ENCODE data around the gene GJA8. TPM values are rescaled to one million over a fixed set of nuclear protein-coding genes. Genes with fewer than 3 reads are reported as not detected.
"Not testable (repeated sequence)": the region's sequence is repeated elsewhere in the genome, so short reads cannot be mapped to it uniquely, and the experiment has no call there.

The GJA8 gene
- total RNA-seq, 4 donors from 2014 or later: not detected

DNA sequence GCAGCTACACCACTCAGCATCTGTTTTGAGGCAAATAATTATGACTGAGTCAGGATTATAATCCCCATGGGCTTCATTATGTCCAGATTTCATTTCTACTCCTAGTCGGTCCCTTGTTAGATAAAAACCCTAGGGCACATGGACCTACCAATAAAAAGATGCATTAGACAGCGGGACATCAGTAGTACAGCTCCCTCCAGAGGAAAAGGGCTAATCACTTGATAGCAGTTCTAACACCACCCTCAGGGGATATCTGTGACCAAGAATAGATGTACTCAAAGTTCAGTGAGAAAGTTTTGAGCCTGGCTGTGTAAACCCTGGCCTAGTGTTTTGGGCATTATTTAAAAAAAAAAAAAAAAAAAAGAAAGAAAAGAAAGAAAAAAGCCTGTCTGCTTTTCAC lies 10.0 kb downstream of the GJA8 start:
- no peak for TF ChIP-seq CTCF (IDR thresholded peaks at IDR 0.05; ENCODE audit: low read depth)

GRCh38 chr1:147913362-147913942 lies 10.9 kb downstream of the GJA8 start:
- TF ChIP-seq CTCF (IDR thresholded peaks at IDR 0.05; ENCODE audit: low read depth): no peak

DNA sequence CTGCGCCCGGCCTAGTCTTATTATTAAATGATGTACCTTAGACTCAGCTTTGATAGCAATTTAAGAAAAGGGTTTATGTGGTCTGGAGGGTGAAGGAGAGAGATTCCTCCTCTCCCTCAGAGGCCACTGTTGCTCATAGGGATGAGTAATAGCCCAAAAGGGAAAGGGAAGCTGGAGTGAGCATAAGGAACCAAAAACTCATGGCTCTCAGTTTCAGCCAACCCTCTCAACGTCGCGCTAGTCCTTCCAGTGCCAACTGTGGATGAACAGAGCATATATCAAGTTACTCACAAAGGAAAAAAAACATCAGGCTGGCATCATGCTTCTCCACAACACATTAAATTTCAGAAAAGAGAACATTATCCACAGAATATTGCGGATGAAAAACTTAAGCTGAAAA lies 17.3 kb downstream of the GJA8 start:
- no peak for TF ChIP-seq CTCF (IDR thresholded peaks at IDR 0.05; ENCODE audit: low read depth)

- no peak for TF ChIP-seq CTCF (IDR thresholded peaks at IDR 0.05; ENCODE audit: low read depth)
Measured at GRCh38 chr1:147924813-147925212, 22.2 kb downstream of the GJA8 start.

- TF ChIP-seq CTCF (IDR thresholded peaks at IDR 0.05; ENCODE audit: low read depth): not testable (repeated sequence)
Measured at GRCh38 chr1:147928236-147929132, 25.9 kb downstream of the GJA8 start, which contains the start of gene GPR89B. TSS of gene GPR89B (plus strand) at chr1:147928420. CDS start at chr1:147928537, 117 bp downstream.

Other genes starting within 250 kb of the GJA8 start
- 10 to 100 TPM in 1 of 4 donors, 1 to 10 TPM in 3; 4.2 to 19.2 (median 7.5) TPM for gene ACP6, start 232.3 kb upstream of the GJA8 start, total RNA-seq
- 10 to 100 TPM in 2 of 4 donors, 1 to 10 TPM in 2; 4.2 to 15.3 (median 11.5) TPM for gene GJA5, start 142.2 kb upstream of the GJA8 start, total RNA-seq
- gene GPR89B, start 25.6 kb downstream of the GJA8 start, total RNA-seq: 10 to 100 TPM; 14.3 to 21.9 (median 18.5) TPM
- gene NBPF11, start 249.5 kb downstream of the GJA8 start, total RNA-seq: 10 to 100 TPM; 10.3 to 18.8 (median 12.8) TPM

All from subcutaneous adipose tissue (tissue), 4 donors.